CD8-positive, alpha-beta memory T cell (primary cell): Measurements from ENCODE around the gene MYO15A. TPM values are rescaled to one million over a fixed set of nuclear protein-coding genes. Genes with fewer than 3 reads are reported as not detected.
A peak's percentile ranks its signal among the peaks of the same experiment; 100 is the strongest.

Experiments
- CTCF ChIA-PET: fragments of 350-600 bp; sonication (Branson Sonifier 250); formaldehyde crosslinking; loops from one replicate; lab custom pipeline; 2021; ENCODE audit warnings: antibody characterized with exemption; lab: Charles Lee
- POLR2A ChIA-PET: fragments of 350-600 bp; sonication (Branson Sonifier 250); formaldehyde crosslinking; loops from one replicate; lab custom pipeline; 2021; ENCODE audit warnings: antibody characterized with exemption; lab: Charles Lee
- DNase-seq, 5 donors: peaks; one replicate each; pipeline versions ENCODE4 v3.0.0 to v3.0.0-alpha.2; 2020 to 2022; ENCODE audit warnings: mixed read lengths in 1 of 5
- H3K27ac ChIP-seq: one replicate; pipeline ENCODE4 v1.7.0; 2013; ENCODE audit warnings: low read depth, mild to moderate bottlenecking, low read length, moderate library complexity
- H3K27me3 ChIP-seq: 2 replicates; pipeline ENCODE4 v1.7.0; 2013; ENCODE audit warnings: low read length, mild to moderate bottlenecking; ENCODE audit not compliant: insufficient read depth, poor library complexity, severe bottlenecking
- H3K36me3 ChIP-seq: 2 replicates; pipeline ENCODE4 v1.7.0; 2013; ENCODE audit warnings: mild to moderate bottlenecking, low read length, moderate library complexity; ENCODE audit not compliant: insufficient read depth
- H3K4me1 ChIP-seq: 2 replicates; pipeline ENCODE4 v1.7.0; 2013; ENCODE audit warnings: mild to moderate bottlenecking, low read length, moderate library complexity; ENCODE audit not compliant: insufficient read depth
- H3K4me3 ChIP-seq: 2 replicates; pipeline ENCODE4 v1.7.0; 2013; ENCODE audit warnings: mild to moderate bottlenecking, low read length
- H3K9me3 ChIP-seq: 2 replicates; pipeline ENCODE4 v1.7.0; 2013; ENCODE audit warnings: mild to moderate bottlenecking, low read length
- H3K27ac Mint-ChIP-seq, 8 donors: one replicate each; pipeline ENCODE4 v1.8.0; 2020 to 2021; ENCODE audit warnings: mixed read lengths in 8 of 8, mild to moderate bottlenecking in 6 of 8, inconsistent platforms in 3 of 8, moderate library complexity in 3 of 8
- H3K27me3 Mint-ChIP-seq, 2 donors: one replicate each; pipeline ENCODE4 v1.8.0; 2020 to 2021; ENCODE audit warnings: mixed read lengths in 2 of 2, mild to moderate bottlenecking in 1 of 2, moderate library complexity in 1 of 2
- H3K36me3 Mint-ChIP-seq, 3 donors: one replicate each; pipeline ENCODE4 v1.8.0; 2020 to 2021; ENCODE audit warnings: mixed read lengths in 3 of 3, inconsistent platforms in 1 of 3, mild to moderate bottlenecking in 1 of 3
- H3K4me1 Mint-ChIP-seq, 3 donors: one replicate each; pipeline ENCODE4 v1.8.0; 2020 to 2021; ENCODE audit warnings: mixed read lengths in 3 of 3, inconsistent platforms in 1 of 3, mild to moderate bottlenecking in 1 of 3
- H3K4me3 Mint-ChIP-seq, 7 donors: one replicate each; pipeline ENCODE4 v1.8.0; 2020 to 2021; ENCODE audit warnings: mixed read lengths in 7 of 7, mild to moderate bottlenecking in 6 of 7, moderate library complexity in 4 of 7, inconsistent platforms in 2 of 7
- H3K9me3 Mint-ChIP-seq, 5 donors: one replicate each; pipeline ENCODE4 v1.8.0; 2020 to 2022; ENCODE audit warnings: mixed read lengths in 5 of 5, mild to moderate bottlenecking in 3 of 5, moderate library complexity in 2 of 5, inconsistent platforms in 1 of 5
- polyA plus RNA-seq: library from polyadenylated mRNA; unstranded; fragments of 300-500 nt; fragmentation: Illumina TruSeq; gene quantifications from one replicate; pipeline ENCODE4 v1.2.3, GENCODE V29; 2021
- total RNA-seq, 2 experiments: library from RNA; stranded (reverse); gene quantifications; one replicate each; pipeline ENCODE4 v1.2.3, GENCODE V29; 2021

MYO15A gene
- total and polyA plus RNA-seq, 3 experiments from 2014 or later, result 0.31 to 0.54 (median 0.35) TPM

GRCh38 chr17:18146980-18147379 is 38.4 kb downstream of the MYO15A start:
- Mint-ChIP-seq H3K4me3 (no peak overlapping the region), H3K4me1 (no peaks in the 10 kb centered on the region), H3K36me3 (no peaks in the 10 kb centered on the region), H3K27me3 (no peaks in the 10 kb centered on the region), H3K9me3 (no peaks in the 10 kb centered on the region), H3K27ac (no peak overlapping the region)
- Histone ChIP-seq H3K27ac (no peak overlapping the region), H3K4me3 (no peak overlapping the region), H3K4me1 (no peaks in the 10 kb centered on the region), H3K27me3 (no peaks in the 10 kb centered on the region), H3K36me3 (no peaks in the 10 kb centered on the region), H3K9me3 (no peaks in the 10 kb centered on the region)
- no peak for DNase-seq
- ChIA-PET CTCF (interaction anchor here (1.1 kb wide), 1 partner anchor 10 kb away, joined by 3 read pairs; no protein-coding TSS in a partner anchor), POLR2A (no interaction called here)

GRCh38 chr17:18148586-18148985 is 40.0 kb downstream of the MYO15A start:
- DNase-seq, result no peak
- H3K36me3 ChIP-seq, result no peaks in the 10 kb centered on the region
- H3K4me1 Mint-ChIP-seq, result peaks cover 0 to 8% (median 4%) of the 10 kb centered on the region in 3 donors
- no peak overlapping the region for H3K27ac ChIP-seq
- H3K27me3 ChIP-seq, result no peaks in the 10 kb centered on the region
- POLR2A ChIA-PET, result no interaction called here
- H3K27me3 Mint-ChIP-seq, result peaks cover 0 to 1% of the 10 kb centered on the region in 2 donors
- H3K4me3 Mint-ChIP-seq, result no peak overlapping the region
- CTCF ChIA-PET, result no interaction called here
- H3K9me3 ChIP-seq, result no peaks in the 10 kb centered on the region
- no peaks in the 10 kb centered on the region for H3K36me3 Mint-ChIP-seq
- H3K4me1 ChIP-seq, result no peaks in the 10 kb centered on the region
- no peak overlapping the region for H3K4me3 ChIP-seq
- no peak overlapping the region for H3K27ac Mint-ChIP-seq
- H3K9me3 Mint-ChIP-seq, result no peaks in the 10 kb centered on the region

- no peak overlapping the region for H3K4me3 ChIP-seq
- H3K36me3 ChIP-seq, result no peaks in the 10 kb centered on the region
- no peaks in the 10 kb centered on the region for H3K27me3 ChIP-seq
- POLR2A ChIA-PET, result no interaction called here
- Mint-ChIP-seq H3K4me1 (peaks cover 0 to 20% (median 8%) of the 10 kb centered on the region in 3 donors), H3K27me3 (peaks cover 0 to 1% of the 10 kb centered on the region in 2 donors), H3K36me3 (no peaks in the 10 kb centered on the region), H3K27ac (no peak overlapping the region), H3K9me3 (no peaks in the 10 kb centered on the region), H3K4me3 (no peak overlapping the region)
- no peak overlapping the region for H3K27ac ChIP-seq
- CTCF ChIA-PET, result no interaction called here
- H3K9me3 ChIP-seq, result no peaks in the 10 kb centered on the region
- H3K4me1 ChIP-seq, result no peaks in the 10 kb centered on the region
- no peak for DNase-seq
Observed at GRCh38 chr17:18151290-18151689, 42.7 kb downstream of the MYO15A start.

GRCh38 chr17:18155179-18155578 is 46.6 kb downstream of the MYO15A start:
- ChIA-PET CTCF (interaction anchor here (1.2 to 1.6 kb wide), 2 partner anchors 11 to 13 kb away, joined by 3 to 6 read pairs; no protein-coding TSS in a partner anchor), POLR2A (no interaction called here)
- H3K36me3 Mint-ChIP-seq, result no peaks in the 10 kb centered on the region

GRCh38 chr17:18156171-18156975 is 47.8 kb downstream of the MYO15A start:
- no peaks in the 10 kb centered on the region for H3K36me3 Mint-ChIP-seq
- Histone ChIP-seq H3K4me3 (no peak overlapping the region), H3K4me1 (peaks cover 7% of the 10 kb centered on the region), H3K27me3 (no peaks in the 10 kb centered on the region), H3K36me3 (no peaks in the 10 kb centered on the region), H3K27ac (no peak overlapping the region), H3K9me3 (no peaks in the 10 kb centered on the region)
- H3K4me3 Mint-ChIP-seq, result peak overlapping the region in 2 of 7 donors; percentile 17 to 24
- DNase-seq, result no peak
- ChIA-PET CTCF (interaction anchor here (1.2 kb wide), 1 partner anchor 12 kb away, joined by 3 read pairs; no protein-coding TSS in a partner anchor), POLR2A (no interaction called here)
- H3K27ac Mint-ChIP-seq, result peak overlapping the region in 7 of 8 donors; percentile 11 to 78 (median 60)
- peaks cover 5 to 40% (median 19%) of the 10 kb centered on the region in 3 donors for H3K4me1 Mint-ChIP-seq
- peaks cover 0 to 1% of the 10 kb centered on the region in 2 donors for H3K27me3 Mint-ChIP-seq
- no peaks in the 10 kb centered on the region for H3K9me3 Mint-ChIP-seq

More at GRCh38 chr17:18155179-18155578, 46.6 kb downstream of the MYO15A start:
- H3K9me3 Mint-ChIP-seq, result no peaks in the 10 kb centered on the region
- DNase-seq, result no peak
- H3K36me3 ChIP-seq, result no peaks in the 10 kb centered on the region
- no peaks in the 10 kb centered on the region for H3K9me3 ChIP-seq
- peak overlapping the region in 1 of 7 donors; percentile 19 for H3K4me3 Mint-ChIP-seq
- no peaks in the 10 kb centered on the region for H3K27me3 ChIP-seq
- no peak overlapping the region for H3K4me3 ChIP-seq
- no peak overlapping the region for H3K27ac Mint-ChIP-seq
- no peak overlapping the region for H3K27ac ChIP-seq
- peaks cover 5 to 40% (median 19%) of the 10 kb centered on the region in 3 donors for H3K4me1 Mint-ChIP-seq
- H3K27me3 Mint-ChIP-seq, result peaks cover 0 to 1% of the 10 kb centered on the region in 2 donors
- peaks cover 7% of the 10 kb centered on the region for H3K4me1 ChIP-seq

- Mint-ChIP-seq H3K4me3 (no peak overlapping the region), H3K4me1 (peaks cover 5 to 40% (median 19%) of the 10 kb centered on the region in 3 donors), H3K27me3 (peaks cover 0 to 1% of the 10 kb centered on the region in 2 donors), H3K36me3 (peaks cover 0 to 1% (median 0%) of the 10 kb centered on the region in 3 donors), H3K27ac (peak overlapping the region in 1 of 8 donors; percentile 23), H3K9me3 (no peaks in the 10 kb centered on the region)
- H3K9me3 ChIP-seq, result no peaks in the 10 kb centered on the region
- POLR2A ChIA-PET, result no interaction called here
- H3K36me3 ChIP-seq, result no peaks in the 10 kb centered on the region
- CTCF ChIA-PET, result no interaction called here
- DNase-seq, result no peak
- H3K4me1 ChIP-seq, result peaks cover 7% of the 10 kb centered on the region
- no peak overlapping the region for H3K4me3 ChIP-seq
- no peaks in the 10 kb centered on the region for H3K27me3 ChIP-seq
- no peak overlapping the region for H3K27ac ChIP-seq
Observed at GRCh38 chr17:18156976-18157280, 48.4 kb downstream of the MYO15A start.

GRCh38 chr17:18157354-18157985 is 48.9 kb downstream of the MYO15A start:
- H3K36me3 Mint-ChIP-seq, result peaks cover 0 to 1% (median 0%) of the 10 kb centered on the region in 3 donors
- Histone ChIP-seq H3K27ac (no peak overlapping the region), H3K36me3 (no peaks in the 10 kb centered on the region), H3K9me3 (no peaks in the 10 kb centered on the region), H3K4me1 (peaks cover 7% of the 10 kb centered on the region), H3K4me3 (no peak overlapping the region), H3K27me3 (no peaks in the 10 kb centered on the region)
- CTCF ChIA-PET, result interaction anchor here (1.0 to 1.1 kb wide), 2 partner anchors 15 to 26 kb away, joined by 3 to 4 read pairs; partner anchors contain the start of gene ALKBH5
- DNase-seq, result no peak
- H3K9me3 Mint-ChIP-seq, result no peaks in the 10 kb centered on the region
- POLR2A ChIA-PET, result interaction anchor here (1.4 kb wide), 1 partner anchor 26 kb away, joined by 10 read pairs; the partner anchor contains the start of gene ALKBH5
- peaks cover 0 to 1% of the 10 kb centered on the region in 2 donors for H3K27me3 Mint-ChIP-seq
- peak overlapping the region in 5 of 7 donors; percentile 78 to 87 (median 83) for H3K4me3 Mint-ChIP-seq
- peak overlapping the region in 7 of 8 donors; percentile 67 to 96 (median 89) for H3K27ac Mint-ChIP-seq
- H3K4me1 Mint-ChIP-seq, result peaks cover 5 to 40% (median 19%) of the 10 kb centered on the region in 3 donors
